NCI-H345 (cell line): ENCODE data around the gene SAMD10.
"Not testable (repeated sequence)": the region's sequence is repeated elsewhere in the genome, so short reads cannot be mapped to it uniquely, and the experiment has no call there.

Experiments
- DNase-seq: peaks from one replicate; lab custom pipeline; 2025; lab: John Stamatoyannopoulos, UW

The SAMD10 gene

DNA sequence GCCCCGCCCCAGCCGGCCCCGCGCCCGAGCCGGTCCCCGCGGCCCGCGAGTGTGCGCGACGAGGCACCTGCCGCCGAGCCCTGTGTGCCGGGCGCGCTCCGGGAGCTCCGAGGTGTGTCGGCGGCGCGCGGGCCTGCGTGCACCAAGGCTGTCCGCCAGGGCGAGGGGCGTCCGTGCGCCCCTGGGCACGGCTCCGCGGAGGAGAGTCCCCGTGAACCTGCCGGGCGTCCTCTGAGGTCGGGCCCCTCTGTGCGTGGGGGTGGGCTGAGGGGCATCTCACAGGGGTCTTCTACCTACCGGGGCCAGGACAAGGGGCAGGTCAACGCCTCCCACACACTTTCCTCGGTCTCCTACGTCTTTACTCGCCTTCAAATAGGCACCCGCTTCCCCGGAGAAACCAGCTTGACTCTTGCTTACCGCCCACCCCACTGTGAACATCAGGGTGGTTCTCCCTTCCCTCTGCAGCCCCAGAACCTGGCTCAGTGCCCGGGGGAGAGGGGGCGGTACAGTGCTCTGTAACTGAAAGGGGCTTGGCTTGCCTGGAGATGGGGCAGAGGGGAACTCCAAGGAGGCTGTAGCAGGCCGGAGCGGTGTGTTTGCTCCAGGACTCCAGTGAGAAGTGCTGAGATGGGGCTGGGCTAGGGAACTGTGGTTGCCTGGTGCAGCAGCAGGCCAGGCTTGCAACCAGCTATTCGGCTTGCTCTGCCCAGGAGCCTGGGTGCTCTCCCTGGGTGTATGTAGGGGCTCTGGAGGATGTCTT lies at the start of gene SAMD10:
TSS of gene SAMD10 (minus strand) at position 86 of the 760 bp plus-strand sequence. CDS start 175 bp downstream, outside the sequence.
- DNase-seq: peak; percentile 90

DNA sequence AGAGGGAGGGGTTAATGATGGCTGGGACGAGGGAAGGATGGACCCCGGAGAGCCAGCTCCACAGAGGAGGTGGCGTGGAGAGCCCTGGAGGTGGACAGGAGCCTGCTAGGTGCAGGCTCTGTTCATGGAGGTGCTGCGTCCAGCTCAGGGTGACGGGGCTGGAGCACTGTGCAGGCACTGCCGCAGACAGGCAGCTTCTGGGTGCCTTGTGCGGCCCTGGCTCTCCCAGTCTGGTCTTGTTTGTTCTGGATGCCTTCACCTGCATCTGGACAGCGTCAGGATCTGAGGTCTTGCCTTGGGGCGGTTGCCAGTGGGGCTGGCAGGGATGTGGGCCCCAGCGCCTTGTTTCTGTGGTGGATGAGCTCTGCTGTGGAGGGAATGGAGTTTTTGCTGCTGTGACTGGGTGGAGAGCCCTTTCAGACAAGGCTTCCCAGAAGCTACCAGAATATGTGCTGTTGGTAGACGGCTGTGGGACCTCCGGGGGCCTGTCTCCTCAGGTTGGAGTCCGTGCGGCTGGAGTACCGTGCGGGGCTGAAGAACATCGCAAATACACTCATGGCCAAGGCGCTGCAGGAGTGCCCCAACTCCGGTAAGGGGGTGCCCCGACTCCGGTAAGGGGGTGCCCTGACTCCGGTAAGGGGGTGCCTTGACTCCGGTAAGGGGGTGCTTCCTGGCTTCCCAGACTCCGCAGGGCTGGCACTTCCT lies 48.7 kb upstream of the SAMD10 start:
- no peak for DNase-seq

DNA sequence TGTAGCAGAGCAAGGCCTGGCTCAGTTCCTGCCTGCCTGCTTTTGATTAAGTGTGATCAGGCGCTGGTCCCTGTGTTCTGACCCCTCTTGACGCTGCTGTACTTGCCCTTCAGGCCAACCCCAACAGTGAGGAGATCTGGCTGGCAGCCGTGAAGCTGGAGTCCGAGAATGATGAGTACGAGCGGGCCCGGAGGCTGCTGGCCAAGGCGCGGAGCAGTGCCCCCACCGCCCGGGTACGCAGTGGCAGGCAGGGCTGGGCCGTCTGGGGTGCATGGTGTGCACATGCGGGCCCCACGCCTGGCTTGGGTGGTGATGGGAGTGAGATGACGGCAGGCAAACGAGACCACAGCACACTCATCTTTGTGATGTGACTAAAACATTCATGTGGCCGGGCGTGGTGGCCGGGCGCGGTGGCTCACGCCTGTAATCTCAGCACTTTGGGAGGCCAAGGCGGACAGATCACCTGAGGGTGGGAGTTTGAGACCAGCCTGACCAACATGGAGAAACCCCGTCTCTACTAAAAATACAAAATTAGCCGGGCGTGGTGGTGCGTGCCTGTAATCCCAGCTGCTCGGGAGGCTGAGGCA lies 46.5 kb upstream of the SAMD10 start:
- DNase-seq: no peak

DNA sequence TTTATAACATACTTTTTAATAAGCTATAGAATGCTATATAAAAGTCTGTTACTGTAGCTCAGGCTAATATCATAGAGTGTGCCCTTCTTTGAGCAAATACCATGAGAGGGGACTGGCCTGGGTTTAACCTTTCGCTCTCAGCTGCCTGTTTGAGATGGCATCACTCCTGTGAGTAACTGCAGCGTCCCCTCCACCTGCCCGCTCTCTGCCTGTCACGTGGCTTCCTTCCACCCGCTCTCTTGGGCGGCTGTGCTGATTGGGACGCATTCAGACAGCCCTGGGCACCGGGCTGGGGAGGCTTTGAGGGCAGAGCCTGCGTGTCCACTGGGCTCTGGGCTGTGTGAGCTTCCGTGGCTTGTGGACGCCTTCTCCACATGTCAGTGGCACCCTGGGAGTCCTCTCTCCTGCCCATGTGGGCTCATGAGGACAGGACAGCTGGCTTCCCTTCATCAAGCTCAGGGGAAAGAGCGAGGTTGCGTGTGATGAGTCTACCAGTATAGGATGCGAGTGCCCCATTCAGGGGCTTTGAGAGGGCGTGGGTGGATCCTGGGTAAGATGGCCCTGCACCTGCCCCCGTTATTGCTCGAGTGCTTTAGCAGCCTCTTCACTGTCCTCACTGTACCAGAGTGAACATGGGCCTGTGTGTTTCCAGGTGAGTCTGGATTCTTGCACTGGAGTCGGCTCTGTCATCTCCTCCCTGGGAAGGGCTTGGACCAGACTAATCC lies 45.8 kb upstream of the SAMD10 start:
- DNase-seq: no peak

DNA sequence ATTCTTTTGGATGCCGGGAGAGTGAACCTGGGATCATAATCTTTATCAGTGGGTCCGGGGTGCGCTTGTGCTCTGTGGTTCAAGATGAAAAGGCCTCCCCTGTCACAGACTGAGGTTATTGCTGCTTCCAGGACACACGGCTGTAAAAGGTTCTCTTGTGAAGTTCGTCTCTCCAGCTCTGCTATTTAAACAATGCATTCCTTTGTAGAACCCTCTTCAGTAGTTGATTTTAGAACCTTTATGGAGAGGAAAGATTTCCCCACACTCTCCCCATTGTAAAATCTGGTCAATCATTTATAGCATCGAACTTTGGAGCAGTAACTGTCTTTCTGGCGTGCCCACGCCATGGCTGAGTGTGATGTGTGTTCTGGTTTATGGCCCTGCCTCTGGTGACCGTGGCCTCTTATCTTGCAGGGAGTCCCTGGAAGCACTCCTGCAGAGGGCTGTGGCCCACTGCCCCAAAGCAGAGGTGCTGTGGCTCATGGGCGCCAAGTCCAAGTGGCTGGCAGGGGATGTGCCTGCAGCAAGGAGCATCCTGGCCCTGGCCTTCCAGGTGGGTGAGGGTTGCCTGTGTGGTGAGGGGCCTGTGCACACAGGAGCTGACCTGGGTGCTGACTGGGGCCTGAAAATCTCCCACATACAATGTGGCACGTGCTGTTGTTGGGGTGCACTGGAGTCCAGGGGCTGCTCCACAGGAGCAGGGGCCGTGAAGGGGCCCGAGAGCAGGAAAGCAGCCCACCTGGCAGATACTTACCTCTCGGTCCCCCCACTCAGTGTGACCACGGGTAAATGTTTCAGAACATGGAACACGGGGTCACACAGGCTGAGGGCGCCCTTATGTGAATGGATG lies 44.9 kb upstream of the SAMD10 start:
- no peak for DNase-seq

DNA sequence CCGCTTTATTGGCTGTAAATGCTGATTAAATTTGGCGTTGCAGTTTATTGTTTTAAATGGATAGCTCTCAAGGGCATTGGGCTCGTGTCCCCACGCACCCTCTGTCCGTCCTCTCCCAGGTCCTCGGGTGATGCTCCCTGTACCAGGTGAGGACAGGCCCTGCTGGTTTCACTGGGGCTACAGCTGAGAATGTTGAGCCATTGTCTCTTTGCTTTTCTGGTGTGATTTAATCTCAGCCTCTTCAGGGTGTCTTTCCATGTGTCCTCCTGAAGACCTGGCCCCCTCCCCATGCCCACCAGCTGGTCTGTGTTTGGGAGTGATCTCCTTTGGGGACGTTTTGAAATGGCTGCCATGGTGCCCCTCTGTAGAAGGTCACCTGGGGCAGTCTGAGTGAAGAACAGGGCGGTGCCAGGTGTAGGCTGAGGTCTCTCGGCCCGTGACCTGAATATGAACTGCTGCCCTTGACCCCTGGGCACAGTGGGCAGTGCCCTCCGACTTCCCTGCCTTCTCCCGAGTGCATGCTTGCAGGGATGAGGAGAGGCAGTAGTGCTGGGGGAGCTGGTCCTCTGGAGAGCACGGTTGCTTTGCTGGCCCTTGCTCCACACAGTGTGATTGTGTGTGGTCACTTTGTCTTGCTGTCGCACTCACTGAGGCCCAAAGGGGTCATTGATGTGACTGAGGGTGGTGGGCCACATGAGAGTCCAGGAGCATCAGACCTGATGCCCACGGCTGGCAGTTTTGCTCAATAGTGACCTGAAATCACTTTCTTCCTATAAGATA lies 44.1 kb upstream of the SAMD10 start:
- no peak for DNase-seq

DNA sequence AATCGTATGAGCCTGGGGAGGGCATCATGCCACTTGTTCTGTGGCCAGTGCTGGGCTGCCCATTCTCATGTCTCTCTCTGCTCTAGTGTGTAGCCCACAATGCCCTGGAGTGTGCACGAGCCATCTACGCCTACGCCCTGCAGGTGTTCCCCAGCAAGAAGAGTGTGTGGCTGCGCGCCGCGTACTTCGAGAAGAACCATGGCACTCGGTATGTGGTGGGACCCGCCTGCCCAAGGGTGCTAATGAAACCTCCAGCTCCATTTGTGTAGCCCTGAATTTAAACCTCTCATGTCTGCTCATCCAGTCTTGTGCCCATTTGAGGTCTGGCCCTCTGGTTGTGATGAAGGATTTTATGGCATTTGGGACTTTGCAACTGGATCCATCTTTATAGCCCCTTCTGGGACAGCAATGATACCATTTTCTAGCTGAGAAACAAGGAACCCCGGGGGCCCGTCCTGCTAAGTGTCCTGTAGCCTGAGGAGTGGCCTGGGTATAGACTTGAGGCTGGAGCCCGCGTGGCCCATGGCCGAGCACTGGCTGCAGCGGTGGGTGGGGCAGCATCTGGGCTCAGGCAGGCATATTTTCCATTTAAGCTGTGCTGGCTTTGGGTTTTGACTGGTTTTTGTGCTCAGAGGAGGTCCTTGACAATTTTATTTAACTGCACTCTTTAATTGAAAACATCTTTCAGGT lies 43.4 kb upstream of the SAMD10 start:
- DNase-seq: no peak

DNA sequence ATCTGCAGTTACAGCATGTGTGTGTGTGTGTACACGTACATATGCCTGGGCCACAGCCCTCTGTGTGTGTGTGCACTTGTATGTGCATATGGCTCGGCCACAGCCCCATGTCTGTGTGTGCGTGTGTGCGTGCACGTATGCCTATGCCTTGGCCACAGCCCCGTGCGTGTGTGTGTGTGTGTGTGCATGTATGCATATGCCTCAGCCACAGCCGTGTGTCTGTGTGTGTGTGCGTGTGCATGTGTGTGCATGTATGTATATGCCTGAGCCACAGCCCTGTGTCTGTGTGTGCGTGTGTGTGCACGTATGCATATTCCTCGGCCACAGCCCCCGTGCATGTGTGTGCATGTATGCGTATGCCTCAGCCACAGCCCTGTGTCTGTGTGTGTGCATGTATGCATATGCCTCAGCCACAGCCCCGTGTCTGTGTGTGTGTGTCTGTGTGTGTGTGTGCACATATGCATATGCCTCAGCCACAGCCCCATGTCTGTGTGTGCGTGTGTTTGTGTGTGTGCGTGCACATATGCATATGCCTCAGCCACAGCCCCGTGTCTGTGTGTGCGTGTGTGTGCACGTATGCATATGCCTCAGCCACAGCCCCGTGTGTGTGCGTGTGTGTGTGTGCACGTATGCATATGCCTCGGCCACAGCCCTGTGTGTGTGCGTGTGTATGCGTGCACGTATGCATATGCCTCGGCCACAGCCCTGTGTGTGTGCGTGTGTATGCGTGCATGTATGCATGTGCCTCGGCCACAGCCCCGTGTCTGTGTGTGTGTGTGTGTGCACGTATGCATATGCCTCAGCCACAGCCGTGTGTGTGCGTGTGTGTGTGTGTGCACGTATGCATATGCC lies 41.9 kb upstream of the SAMD10 start:
- no peak for DNase-seq

DNA sequence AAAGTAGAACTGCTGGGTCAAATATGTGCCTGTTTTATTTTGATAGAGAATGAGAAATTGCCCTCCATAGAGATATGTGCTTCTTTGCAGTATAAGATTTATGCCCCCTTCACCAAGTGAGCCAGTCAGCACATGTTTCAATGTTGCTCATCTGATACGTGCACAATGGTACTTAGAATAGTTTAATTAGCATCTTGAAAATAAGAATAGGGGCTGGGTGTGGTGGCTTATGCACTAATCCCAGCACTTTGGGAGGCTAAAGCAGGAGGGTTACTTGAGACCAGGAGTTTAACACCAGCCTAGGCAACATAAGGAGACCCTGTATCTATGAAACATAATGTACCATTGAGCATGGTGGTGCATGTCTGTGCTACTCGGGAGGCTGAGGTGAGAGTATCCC lies 36.2 kb upstream of the SAMD10 start:
- DNase-seq: no peak

DNA sequence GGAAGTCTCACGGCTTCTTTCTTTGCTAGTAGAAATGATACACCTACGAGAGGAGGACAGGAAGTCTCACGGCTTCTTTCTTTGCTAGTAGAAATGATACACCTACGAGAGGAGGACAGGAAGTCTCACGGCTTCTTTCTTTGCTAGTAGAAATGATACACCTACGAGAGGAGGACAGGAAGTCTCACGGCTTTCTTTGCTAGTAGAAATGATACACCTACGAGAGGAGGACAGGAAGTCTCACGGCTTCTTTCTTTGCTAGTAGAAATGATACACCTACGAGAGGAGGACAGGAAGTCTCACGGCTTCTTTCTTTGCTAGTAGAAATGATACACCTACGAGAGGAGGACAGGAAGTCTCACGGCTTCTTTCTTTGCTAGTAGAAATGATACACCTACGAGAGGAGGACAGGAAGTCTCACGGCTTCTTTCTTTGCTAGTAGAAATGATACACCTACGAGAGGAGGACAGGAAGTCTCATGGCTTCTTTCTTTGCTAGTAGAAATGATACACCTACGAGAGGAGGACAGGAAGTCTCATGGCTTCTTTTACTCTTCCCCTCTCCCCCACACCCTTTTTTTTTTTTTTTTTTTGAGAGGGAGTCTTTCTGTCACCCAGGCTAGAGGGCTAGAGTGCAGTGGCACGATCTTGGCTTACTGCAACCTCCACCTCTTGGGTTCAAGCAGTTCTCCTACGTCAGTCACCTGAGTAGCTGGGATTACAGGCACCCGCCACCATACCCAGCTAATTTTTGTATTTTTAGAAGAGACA lies 33.1 kb upstream of the SAMD10 start:
- DNase-seq: not testable (repeated sequence)

DNA sequence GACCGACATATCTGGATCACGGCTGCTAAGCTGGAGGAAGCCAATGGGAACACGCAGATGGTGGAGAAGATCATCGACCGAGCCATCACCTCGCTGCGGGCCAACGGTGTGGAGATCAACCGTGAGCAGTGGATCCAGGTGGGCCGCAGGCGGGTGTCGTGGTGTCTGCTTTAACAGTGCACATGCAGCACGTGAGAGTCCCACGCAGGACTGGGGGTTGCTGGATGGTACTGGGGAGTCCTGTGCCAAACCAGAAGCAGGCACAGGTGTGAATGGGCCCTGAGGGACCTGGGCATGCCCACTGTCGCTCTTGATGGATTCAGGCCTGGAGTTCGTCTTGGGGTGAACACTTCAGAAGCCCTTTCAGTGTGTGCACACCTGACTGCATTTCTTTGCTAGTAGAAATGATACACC lies 31.9 kb upstream of the SAMD10 start:
- no peak for DNase-seq

DNA sequence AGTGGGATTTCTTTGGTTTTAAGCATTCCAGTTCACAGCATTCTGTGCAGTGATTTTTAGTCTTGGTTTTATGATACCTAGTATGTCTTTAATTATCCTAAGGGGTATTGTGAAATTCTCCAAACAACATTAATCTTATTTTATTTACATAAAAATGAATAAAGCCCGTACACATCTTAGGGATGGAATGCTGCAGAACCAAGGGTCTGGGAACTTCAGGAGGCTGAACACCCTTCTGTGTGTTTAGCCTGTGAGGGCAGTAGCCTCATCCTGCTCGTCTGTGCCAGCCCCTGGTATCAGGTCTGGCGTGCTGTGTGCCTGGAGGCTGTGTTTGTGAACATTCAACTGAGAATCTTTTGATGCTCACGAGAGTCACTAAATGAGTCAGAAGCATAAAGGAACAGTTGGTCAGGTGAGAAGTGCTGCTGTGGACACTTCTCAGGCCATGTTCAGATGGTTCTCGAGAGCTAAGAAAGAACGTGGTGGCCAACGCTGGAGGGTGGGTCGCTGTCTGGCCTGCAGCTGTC lies 31.3 kb upstream of the SAMD10 start:
- no peak for DNase-seq

DNA sequence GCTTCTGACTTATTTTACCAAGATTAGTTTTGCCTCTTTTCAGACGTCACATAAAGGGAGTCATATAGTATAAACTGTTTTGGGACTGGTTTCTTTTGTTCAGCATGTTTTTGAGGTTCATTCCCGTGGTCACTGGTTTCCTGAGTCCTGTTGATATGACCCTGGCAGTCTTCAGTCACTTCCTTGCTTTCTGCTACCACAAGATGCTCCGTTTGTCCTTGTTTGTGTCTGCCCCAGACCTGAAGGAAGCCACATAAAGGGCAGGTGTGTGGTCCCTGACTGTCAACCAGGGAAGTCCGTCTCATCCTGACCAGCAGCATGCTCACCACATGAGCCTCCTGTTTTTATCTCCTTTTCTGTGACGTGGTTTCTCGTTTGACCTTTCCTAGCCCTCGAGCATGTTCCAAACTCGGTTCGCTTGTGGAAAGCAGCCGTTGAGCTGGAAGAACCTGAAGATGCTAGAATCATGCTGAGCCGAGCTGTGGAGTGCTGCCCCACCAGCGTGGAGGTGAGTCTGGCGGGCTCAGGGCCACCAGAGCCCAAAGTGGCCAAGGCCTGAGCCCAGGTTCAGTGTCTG lies 30.5 kb upstream of the SAMD10 start:
- DNase-seq: no peak

DNA sequence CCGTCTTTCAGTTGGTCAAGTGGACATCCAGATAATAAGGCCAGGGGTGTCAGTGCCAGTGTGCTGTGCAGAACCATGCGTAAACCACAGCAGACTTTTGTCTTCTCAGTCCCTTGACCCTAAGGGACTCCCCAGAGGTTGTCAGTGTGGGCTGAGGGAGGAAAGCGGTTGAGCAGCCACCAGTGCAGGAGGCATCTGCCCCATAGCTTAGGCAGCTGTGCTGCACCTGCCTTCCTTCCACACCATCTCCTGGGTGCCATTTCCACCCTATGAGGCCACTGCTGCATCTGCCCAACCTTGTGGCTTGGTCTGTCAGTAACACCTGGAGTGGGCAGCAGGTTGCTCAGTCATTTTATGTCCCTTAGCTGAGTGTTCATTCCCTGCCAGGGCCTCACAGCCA lies 27.5 kb upstream of the SAMD10 start:
- peak; percentile 32 for DNase-seq

DNA sequence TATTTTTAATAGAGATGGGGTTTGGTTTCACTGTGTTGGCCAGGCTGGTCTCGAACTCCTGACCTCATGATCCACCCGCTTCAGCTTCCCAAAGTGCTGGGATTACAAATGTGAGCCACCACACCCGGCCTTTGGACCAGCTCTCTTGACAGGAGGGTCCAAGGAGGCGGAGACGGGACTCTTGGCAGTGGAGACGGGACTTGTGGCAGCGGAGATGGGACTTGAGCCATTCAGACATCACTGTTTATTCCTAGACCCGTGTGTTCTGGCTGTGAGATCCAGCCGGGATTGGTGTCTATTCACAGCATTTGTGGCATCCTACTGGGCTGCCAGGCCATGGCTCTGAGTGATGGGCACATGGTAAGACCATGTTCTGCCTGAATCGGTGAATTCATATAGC lies 27.0 kb upstream of the SAMD10 start:
- DNase-seq: no peak

DNA sequence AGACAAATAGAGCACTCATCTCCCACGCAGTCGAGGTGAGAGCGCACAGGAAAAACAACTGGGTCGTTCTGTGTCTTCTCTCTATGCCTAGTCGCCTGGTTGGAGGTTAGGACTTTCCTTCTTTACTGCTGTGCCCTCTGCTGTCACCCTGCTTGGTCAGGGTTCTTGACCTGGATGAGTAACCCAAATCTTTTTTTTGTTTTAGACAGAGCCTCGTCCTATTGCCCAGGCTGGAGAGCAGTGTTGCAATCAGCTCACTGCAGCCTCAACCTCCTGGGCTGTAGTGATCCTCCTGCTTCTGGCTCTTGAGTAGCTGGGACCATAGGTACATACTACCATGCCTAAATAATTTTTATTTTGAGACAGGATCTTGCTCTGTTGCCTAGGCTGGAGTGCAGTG lies 26.0 kb upstream of the SAMD10 start:
- DNase-seq: no peak

DNA sequence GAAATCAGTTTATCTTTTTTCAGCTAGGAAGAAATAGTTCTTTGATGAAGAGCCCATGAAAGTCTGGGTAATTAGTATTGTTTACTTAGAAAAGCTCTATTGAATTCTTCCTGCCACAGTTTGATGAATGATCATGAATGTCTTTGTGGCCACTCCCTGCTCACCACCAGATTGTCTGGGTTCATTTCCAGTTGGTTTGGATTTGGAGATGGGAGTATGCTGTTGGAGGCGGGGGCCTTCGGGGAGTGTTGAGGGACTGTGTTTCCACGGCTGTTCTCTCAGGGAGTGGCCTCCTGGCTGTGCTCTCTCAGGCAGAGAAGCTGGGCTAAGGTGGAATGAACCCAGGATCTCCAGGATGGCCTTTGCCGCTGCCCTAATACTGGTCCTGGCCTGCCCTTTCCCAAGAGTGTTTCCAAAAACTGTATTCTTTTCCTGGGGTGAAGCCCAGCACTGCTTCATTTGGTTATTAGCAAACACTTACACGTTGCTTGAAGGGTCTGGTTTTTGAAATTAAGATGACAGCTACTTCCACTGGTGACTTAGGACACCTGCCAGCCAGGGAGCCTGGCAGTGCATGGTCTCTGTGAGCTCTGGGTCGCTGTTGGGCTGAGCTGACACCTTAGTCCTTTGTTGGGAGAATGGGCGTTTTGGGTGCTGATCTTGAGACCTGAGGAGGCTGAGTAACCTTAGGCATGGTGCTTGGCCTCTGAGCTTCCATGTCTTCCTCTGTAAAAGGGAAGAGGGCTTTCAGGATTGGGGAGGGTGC lies 24.7 kb upstream of the SAMD10 start:
- no peak for DNase-seq
